Natural killer cell treated with Interleukin-12 subunit alpha and Interleukin-12 subunit beta and Interleukin-15 and Interleukin-18, amount 100 ng/mL, for 72 hours (primary cell): ENCODE measurements around the gene CD27. TPM values are rescaled to one million over a fixed set of nuclear protein-coding genes. Genes with fewer than 3 reads are reported as not detected.
A peak's percentile ranks its signal among the peaks of the same experiment; 100 is the strongest.
"Not testable (repeated sequence)": the region's sequence is repeated elsewhere in the genome, so short reads cannot be mapped to it uniquely, and the experiment has no call there.

Experiments used
- ATAC-seq, 2 donors: fragments of 150-1000 bp; cut with Tn5 transposase in 1 of 2; sonication (Bioruptor Pico), chemical (Tn5 transposase) in 1 of 2; 2 replicates each; pipeline ENCODE4 v1.10.0; 2021
- DNase-seq: peaks from one replicate; pipeline ENCODE4 v3.0.0; 2022; ENCODE audit warnings: low spot score
- H3K27ac Mint-ChIP-seq, 2 donors: 1 replicate in 1 of 2; 2 replicates in 1 of 2; pipeline ENCODE4 v1.8.0; 2022; ENCODE audit warnings: mixed read lengths in 2 of 2, mild to moderate bottlenecking in 1 of 2, moderate library complexity in 1 of 2
- H3K27me3 Mint-ChIP-seq, 2 donors: 1 replicate in 1 of 2; 2 replicates in 1 of 2; pipeline ENCODE4 v1.8.0; 2022; ENCODE audit warnings: mixed read lengths in 2 of 2
- H3K36me3 Mint-ChIP-seq: one replicate; pipeline ENCODE4 v1.8.0; 2022; ENCODE audit warnings: mixed read lengths
- H3K4me1 Mint-ChIP-seq, 2 donors: 1 replicate in 1 of 2; 2 replicates in 1 of 2; pipeline ENCODE4 v1.8.0; 2022; ENCODE audit warnings: low read depth in 2 of 2, mixed read lengths in 2 of 2, mild to moderate bottlenecking in 1 of 2
- H3K4me3 Mint-ChIP-seq: one replicate; pipeline ENCODE4 v1.8.0; 2022; ENCODE audit warnings: mixed read lengths
- H3K9me3 Mint-ChIP-seq: 2 replicates; pipeline ENCODE4 v1.8.0; 2022; ENCODE audit warnings: mixed read lengths
- total RNA-seq, 2 donors: library from RNA; stranded (reverse); gene quantifications; one replicate each; pipeline ENCODE4 v1.2.3, GENCODE V29; 2022

CD27 gene
- total RNA-seq, 2 donors from 2014 or later, result 2.1 to 2.2 TPM

GRCh38 chr12:6425590-6426531, 18.9 kb upstream of the CD27 start:
- H3K27ac Mint-ChIP-seq, result peak overlapping the region; percentile 86 to 88
- ATAC-seq (no peak), DNase-seq (no peak)
- no peaks in the 10 kb centered on the region for H3K36me3 Mint-ChIP-seq
- no peaks in the 10 kb centered on the region for H3K27me3 Mint-ChIP-seq
- H3K9me3 Mint-ChIP-seq, result no peaks in the 10 kb centered on the region
- peaks cover 24 to 35% of the 10 kb centered on the region in 2 donors for H3K4me1 Mint-ChIP-seq
- H3K4me3 Mint-ChIP-seq, result peak overlapping the region; percentile 49

GRCh38 chr12:6426882-6427671, 17.7 kb upstream of the CD27 start:
- DNase-seq, result peak; percentile 73
- no peaks in the 10 kb centered on the region for H3K27me3 Mint-ChIP-seq
- no peaks in the 10 kb centered on the region for H3K9me3 Mint-ChIP-seq
- H3K36me3 Mint-ChIP-seq, result no peaks in the 10 kb centered on the region
- H3K4me3 Mint-ChIP-seq, result peak overlapping the region; percentile 78
- peak overlapping the region; percentile 86 to 88 for H3K27ac Mint-ChIP-seq
- peak; percentile 74 to 83 for ATAC-seq
- peaks cover 25 to 36% of the 10 kb centered on the region in 2 donors for H3K4me1 Mint-ChIP-seq

GRCh38 chr12:6427796-6428195, 17.0 kb upstream of the CD27 start:
- not testable (repeated sequence) for H3K27me3 Mint-ChIP-seq, H3K36me3 Mint-ChIP-seq, H3K4me3 Mint-ChIP-seq, ATAC-seq, H3K27ac Mint-ChIP-seq, DNase-seq, H3K9me3 Mint-ChIP-seq
- peaks cover 27 to 36% of the 10 kb centered on the region in 2 donors for H3K4me1 Mint-ChIP-seq

- Mint-ChIP-seq H3K27me3 (peaks cover 0 to 2% of the 10 kb centered on the region in 2 donors), H3K9me3 (no peaks in the 10 kb centered on the region), H3K4me1 (peaks cover 26 to 35% of the 10 kb centered on the region in 2 donors), H3K27ac (no peak overlapping the region), H3K4me3 (no peak overlapping the region), H3K36me3 (no peaks in the 10 kb centered on the region)
- DNase-seq (no peak), ATAC-seq (no peak)
Observed at GRCh38 chr12:6428326-6428725, 16.4 kb upstream of the CD27 start.

- Mint-ChIP-seq H3K27me3 (peaks cover 0 to 2% of the 10 kb centered on the region in 2 donors), H3K9me3 (no peaks in the 10 kb centered on the region), H3K27ac (peak overlapping the region; percentile 10 to 65), H3K4me1 (peaks cover 27 to 31% of the 10 kb centered on the region in 2 donors), H3K4me3 (peak overlapping the region; percentile 38), H3K36me3 (no peaks in the 10 kb centered on the region)
- DNase-seq (no peak), ATAC-seq (peak; percentile 49 to 75)
Observed at GRCh38 chr12:6430124-6430989, 14.4 kb upstream of the CD27 start.

- Mint-ChIP-seq H3K27me3 (peaks cover 0 to 2% of the 10 kb centered on the region in 2 donors), H3K27ac (no peak overlapping the region), H3K4me1 (peaks cover 10 to 16% of the 10 kb centered on the region in 2 donors), H3K36me3 (no peaks in the 10 kb centered on the region), H3K4me3 (no peak overlapping the region), H3K9me3 (no peaks in the 10 kb centered on the region)
- ATAC-seq (no peak), DNase-seq (no peak)
Observed at GRCh38 chr12:6432991-6433390, 11.8 kb upstream of the CD27 start.

- Mint-ChIP-seq H3K27ac (peak overlapping the region in 1 of 2 donors; percentile 59), H3K4me1 (peaks cover 10 to 16% of the 10 kb centered on the region in 2 donors), H3K4me3 (no peak overlapping the region), H3K27me3 (peaks cover 0 to 2% of the 10 kb centered on the region in 2 donors), H3K9me3 (no peaks in the 10 kb centered on the region), H3K36me3 (no peaks in the 10 kb centered on the region)
- peak in 1 of 2 donors; percentile 52 for ATAC-seq
- DNase-seq, result no peak
Observed at GRCh38 chr12:6434205-6435140, 10.3 kb upstream of the CD27 start.

GRCh38 chr12:6435961-6436715, 8.6 kb upstream of the CD27 start:
- Mint-ChIP-seq H3K27me3 (peaks cover 0 to 2% of the 10 kb centered on the region in 2 donors), H3K36me3 (no peaks in the 10 kb centered on the region), H3K4me1 (peaks cover 0 to 6% of the 10 kb centered on the region in 2 donors), H3K27ac (peak overlapping the region in 1 of 2 donors; percentile 22), H3K4me3 (no peak overlapping the region), H3K9me3 (no peaks in the 10 kb centered on the region)
- no peak for DNase-seq
- no peak for ATAC-seq

- Mint-ChIP-seq H3K27ac (no peak overlapping the region), H3K4me3 (no peak overlapping the region), H3K4me1 (peaks cover 0 to 8% of the 10 kb centered on the region in 2 donors)
Observed at GRCh38 chr12:6437586-6437985, 7.2 kb upstream of the CD27 start.

GRCh38 chr12:6438345-6438744, 6.4 kb upstream of the CD27 start:
- Mint-ChIP-seq H3K4me1 (peaks cover 1 to 7% of the 10 kb centered on the region in 2 donors), H3K36me3 (no peaks in the 10 kb centered on the region), H3K27me3 (no peaks in the 10 kb centered on the region), H3K27ac (no peak overlapping the region), H3K4me3 (no peak overlapping the region), H3K9me3 (no peaks in the 10 kb centered on the region)
- ATAC-seq (no peak), DNase-seq (no peak)

More at GRCh38 chr12:6437586-6437985, 7.2 kb upstream of the CD27 start:
- no peaks in the 10 kb centered on the region for H3K9me3 Mint-ChIP-seq
- H3K27me3 Mint-ChIP-seq, result peaks cover 0 to 2% of the 10 kb centered on the region in 2 donors
- H3K36me3 Mint-ChIP-seq, result no peaks in the 10 kb centered on the region
- ATAC-seq (no peak), DNase-seq (no peak)

GRCh38 chr12:6440391-6440790, 4.4 kb upstream of the CD27 start:
- Mint-ChIP-seq H3K9me3 (no peaks in the 10 kb centered on the region), H3K36me3 (no peaks in the 10 kb centered on the region), H3K27me3 (no peaks in the 10 kb centered on the region), H3K4me3 (no peak overlapping the region), H3K27ac (peak overlapping the region in 1 of 2 donors; percentile 40), H3K4me1 (peaks cover 10 to 14% of the 10 kb centered on the region in 2 donors)
- DNase-seq (no peak), ATAC-seq (no peak)

GRCh38 chr12:6442836-6443235, 1.9 kb upstream of the CD27 start:
- no peak for ATAC-seq
- no peaks in the 10 kb centered on the region for H3K36me3 Mint-ChIP-seq
- H3K27ac Mint-ChIP-seq, result peak overlapping the region; percentile 68 to 82
- no peak overlapping the region for H3K4me3 Mint-ChIP-seq
- peaks cover 10 to 17% of the 10 kb centered on the region in 2 donors for H3K4me1 Mint-ChIP-seq
- DNase-seq, result no peak
- H3K9me3 Mint-ChIP-seq, result no peaks in the 10 kb centered on the region
- no peaks in the 10 kb centered on the region for H3K27me3 Mint-ChIP-seq
